Activated naive CD8-positive, alpha-beta T cell treated with anti-CD3 and anti-CD28 coated beads for 36 hours (primary cell): ENCODE data around the gene CA6. TPM values are rescaled to one million over a fixed set of nuclear protein-coding genes. Genes with fewer than 3 reads are reported as not detected.
"Not testable (repeated sequence)": the region's sequence is repeated elsewhere in the genome, so short reads cannot be mapped to it uniquely, and the experiment has no call there.

Experiments
- DNase-seq: peaks from one replicate; pipeline ENCODE4 v3.0.0; 2021
- H3K27ac Mint-ChIP-seq: one replicate; pipeline ENCODE4 v1.8.0; 2022; ENCODE audit warnings: mild to moderate bottlenecking, moderate library complexity, mixed read lengths
- H3K27me3 Mint-ChIP-seq: one replicate; pipeline ENCODE4 v1.8.0; 2022; ENCODE audit warnings: mild to moderate bottlenecking, mixed read lengths
- H3K36me3 Mint-ChIP-seq: one replicate; pipeline ENCODE4 v1.8.0; 2021; ENCODE audit warnings: mild to moderate bottlenecking, mixed read lengths
- H3K4me1 Mint-ChIP-seq: one replicate; pipeline ENCODE4 v1.8.0; 2021; ENCODE audit warnings: mixed read lengths
- H3K4me3 Mint-ChIP-seq: one replicate; pipeline ENCODE4 v1.8.0; 2022; ENCODE audit warnings: mild to moderate bottlenecking, moderate library complexity, mixed read lengths
- H3K9me3 Mint-ChIP-seq: one replicate; pipeline ENCODE4 v1.8.0; 2022; ENCODE audit warnings: mixed read lengths
- total RNA-seq, 2 experiments: library from RNA; stranded (reverse); gene quantifications; one replicate each; pipeline ENCODE4 v1.2.3, GENCODE V29; 2021

Gene CA6
- total RNA-seq, 2 experiments from 2014 or later: 12.3 to 13.7 TPM

- not testable (repeated sequence) for DNase-seq, H3K9me3 Mint-ChIP-seq, H3K27me3 Mint-ChIP-seq, H3K4me3 Mint-ChIP-seq, H3K27ac Mint-ChIP-seq, H3K36me3 Mint-ChIP-seq
- H3K4me1 Mint-ChIP-seq: peaks cover 14% of the 10 kb centered on the region
These were observed 56.0 kb downstream of the CA6 start for GRCh38 chr1:9001534-9002214.

- not testable (repeated sequence) for H3K9me3 Mint-ChIP-seq, DNase-seq, H3K36me3 Mint-ChIP-seq, H3K27me3 Mint-ChIP-seq, H3K27ac Mint-ChIP-seq, H3K4me3 Mint-ChIP-seq
- H3K4me1 Mint-ChIP-seq: peaks cover 14% of the 10 kb centered on the region
These were observed 56.5 kb downstream of the CA6 start for GRCh38 chr1:9002215-9002560.

GRCh38 chr1:9004031-9004699 is 58.5 kb downstream of the CA6 start:
- no peaks in the 10 kb centered on the region for H3K27me3 Mint-ChIP-seq
- no peaks in the 10 kb centered on the region for H3K9me3 Mint-ChIP-seq
- H3K4me3 Mint-ChIP-seq: peak overlapping the region; percentile 68
- no peak for DNase-seq
- H3K27ac Mint-ChIP-seq: no peak overlapping the region
- no peaks in the 10 kb centered on the region for H3K36me3 Mint-ChIP-seq
- H3K4me1 Mint-ChIP-seq: peaks cover 14% of the 10 kb centered on the region

- DNase-seq: peak; percentile 83
- Mint-ChIP-seq H3K27ac (no peak overlapping the region), H3K9me3 (no peaks in the 10 kb centered on the region), H3K27me3 (no peaks in the 10 kb centered on the region), H3K36me3 (no peaks in the 10 kb centered on the region), H3K4me3 (peak overlapping the region; percentile 68), H3K4me1 (peaks cover 14% of the 10 kb centered on the region)
These were observed 59.2 kb downstream of the CA6 start for GRCh38 chr1:9004700-9005394.

- DNase-seq: no peak
- no peaks in the 10 kb centered on the region for H3K27me3 Mint-ChIP-seq
- H3K27ac Mint-ChIP-seq: no peak overlapping the region
- no peaks in the 10 kb centered on the region for H3K9me3 Mint-ChIP-seq
- H3K36me3 Mint-ChIP-seq: no peaks in the 10 kb centered on the region
- H3K4me3 Mint-ChIP-seq: no peak overlapping the region
- H3K4me1 Mint-ChIP-seq: peaks cover 14% of the 10 kb centered on the region
These were observed 59.7 kb downstream of the CA6 start for GRCh38 chr1:9005395-9005708.

- no peaks in the 10 kb centered on the region for H3K36me3 Mint-ChIP-seq
- peaks cover 14% of the 10 kb centered on the region for H3K4me1 Mint-ChIP-seq
- H3K4me3 Mint-ChIP-seq: no peak overlapping the region
- DNase-seq: no peak
- H3K9me3 Mint-ChIP-seq: no peaks in the 10 kb centered on the region
- no peak overlapping the region for H3K27ac Mint-ChIP-seq
- no peaks in the 10 kb centered on the region for H3K27me3 Mint-ChIP-seq
These were observed 61.4 kb downstream of the CA6 start for GRCh38 chr1:9006956-9007615.

- H3K4me3 Mint-ChIP-seq: no peak overlapping the region
- no peak overlapping the region for H3K27ac Mint-ChIP-seq
- no peaks in the 10 kb centered on the region for H3K9me3 Mint-ChIP-seq
- H3K27me3 Mint-ChIP-seq: no peaks in the 10 kb centered on the region
- H3K4me1 Mint-ChIP-seq: peaks cover 14% of the 10 kb centered on the region
- DNase-seq: no peak
- no peaks in the 10 kb centered on the region for H3K36me3 Mint-ChIP-seq
These were observed 62.6 kb downstream of the CA6 start for GRCh38 chr1:9008236-9008635.

- Mint-ChIP-seq H3K27me3 (no peaks in the 10 kb centered on the region), H3K4me1 (peaks cover 6% of the 10 kb centered on the region), H3K9me3 (no peaks in the 10 kb centered on the region), H3K4me3 (no peak overlapping the region), H3K27ac (no peak overlapping the region), H3K36me3 (no peaks in the 10 kb centered on the region)
- DNase-seq: peak; percentile 50
These were observed 64.0 kb downstream of the CA6 start for GRCh38 chr1:9009438-9010370.

- Mint-ChIP-seq H3K27ac (no peak overlapping the region), H3K4me1 (no peaks in the 10 kb centered on the region), H3K9me3 (no peaks in the 10 kb centered on the region), H3K27me3 (no peaks in the 10 kb centered on the region), H3K36me3 (no peaks in the 10 kb centered on the region), H3K4me3 (no peak overlapping the region)
- no peak for DNase-seq
These were observed 65.2 kb downstream of the CA6 start for GRCh38 chr1:9010781-9011323.

GRCh38 chr1:9013819-9014218 is 68.2 kb downstream of the CA6 start:
- H3K9me3 Mint-ChIP-seq: no peaks in the 10 kb centered on the region
- no peaks in the 10 kb centered on the region for H3K4me1 Mint-ChIP-seq
- no peak for DNase-seq
- no peaks in the 10 kb centered on the region for H3K36me3 Mint-ChIP-seq
- H3K27me3 Mint-ChIP-seq: no peaks in the 10 kb centered on the region
- no peak overlapping the region for H3K4me3 Mint-ChIP-seq
- no peak overlapping the region for H3K27ac Mint-ChIP-seq

GRCh38 chr1:9014475-9015375 is 69.1 kb downstream of the CA6 start:
- no peaks in the 10 kb centered on the region for H3K9me3 Mint-ChIP-seq

GRCh38 chr1:9016455-9016854 is 70.8 kb downstream of the CA6 start:
- Mint-ChIP-seq H3K27ac (no peak overlapping the region), H3K27me3 (peaks cover 8% of the 10 kb centered on the region), H3K4me1 (no peaks in the 10 kb centered on the region), H3K9me3 (no peaks in the 10 kb centered on the region), H3K36me3 (no peaks in the 10 kb centered on the region), H3K4me3 (no peak overlapping the region)
- no peak for DNase-seq

More at GRCh38 chr1:9014475-9015375, 69.1 kb downstream of the CA6 start:
- Mint-ChIP-seq H3K36me3 (no peaks in the 10 kb centered on the region), H3K27me3 (peaks cover 2% of the 10 kb centered on the region), H3K4me1 (no peaks in the 10 kb centered on the region), H3K4me3 (no peak overlapping the region), H3K27ac (no peak overlapping the region)
- DNase-seq: no peak

GRCh38 chr1:9018333-9018732 is 72.7 kb downstream of the CA6 start:
- Mint-ChIP-seq H3K4me1 (no peaks in the 10 kb centered on the region), H3K27me3 (peaks cover 8% of the 10 kb centered on the region), H3K9me3 (no peaks in the 10 kb centered on the region), H3K4me3 (no peak overlapping the region), H3K27ac (no peak overlapping the region), H3K36me3 (no peaks in the 10 kb centered on the region)
- no peak for DNase-seq

- H3K36me3 Mint-ChIP-seq: no peaks in the 10 kb centered on the region
- peaks cover 8% of the 10 kb centered on the region for H3K27me3 Mint-ChIP-seq
- no peaks in the 10 kb centered on the region for H3K9me3 Mint-ChIP-seq
- H3K27ac Mint-ChIP-seq: no peak overlapping the region
- H3K4me3 Mint-ChIP-seq: no peak overlapping the region
- no peaks in the 10 kb centered on the region for H3K4me1 Mint-ChIP-seq
- DNase-seq: no peak
These were observed 74.2 kb downstream of the CA6 start for GRCh38 chr1:9019896-9020295.
